ENCODE results near the gene TNNT2. TPM values are rescaled to one million over a fixed set of nuclear protein-coding genes. Genes with fewer than 3 reads are reported as not detected.
A peak's percentile ranks its signal among the peaks of the same experiment; 100 is the strongest.

TNNT2 gene
- total RNA-seq, 2 experiments from 2014 or later, result not detected

- Histone ChIP-seq H3K79me2 (ENCODE audit: insufficient read depth, low read depth, low read length) (no peaks in the 10 kb centered on the region), H4K20me1 (ENCODE audit: insufficient read depth, low read length) (no peaks in the 10 kb centered on the region), H3K4me1 (ENCODE audit: insufficient read depth, low read length, poor library complexity, severe bottlenecking) (no peaks in the 10 kb centered on the region), H3K4me3 (ENCODE audit: low read depth, low read length, poor library complexity, severe bottlenecking) (no peak overlapping the region), H2AFZ (ENCODE audit: low read length) (no peak overlapping the region), H3K9me3 (ENCODE audit: low read length) (no peaks in the 10 kb centered on the region), H3K9me2 (ENCODE audit: insufficient read depth, low read length) (no peaks in the 10 kb centered on the region), H3K27ac (ENCODE audit: low read depth, low read length, poor library complexity, severe bottlenecking) (no peak overlapping the region), H3K4me2 (ENCODE audit: low read length) (no peak overlapping the region), H3K36me3 (ENCODE audit: insufficient read depth, low read length) (no peaks in the 10 kb centered on the region)
- CTCF ChIA-PET (ENCODE audit: unreplicated experiment), result no interaction called here
- no peak for DNase-seq (ENCODE audit: low spot score)
- TF ChIP-seq CTCF (conservative IDR thresholded peaks at IDR 0.05; ENCODE audit: low read length), result no peak
- TF ChIP-seq EZH2phosphoT487 (IDR thresholded peaks at IDR 0.05; ENCODE audit: borderline replicate concordance, low read depth, low read length), result no peak
- BruUV-seq (replicated peaks), result no TSS peak
- POLR2A ChIA-PET, result no interaction called here
- intact Hi-C loops (cut with micrococcal nuclease; ENCODE audit: unreplicated experiment), result no loop called here
These were observed 2.3 kb upstream of the TNNT2 start for GRCh38 chr1:201379733-201380242.

- no peak overlapping the region for H2AFZ ChIP-seq (ENCODE audit: low read length)
- H3K9me2 ChIP-seq (ENCODE audit: insufficient read depth, low read length), result no peaks in the 10 kb centered on the region
- ChIA-PET CTCF (ENCODE audit: unreplicated experiment) (no interaction called here), POLR2A (no interaction called here)
- no peak overlapping the region for H3K4me3 ChIP-seq (ENCODE audit: low read depth, low read length, poor library complexity, severe bottlenecking)
- H3K4me1 ChIP-seq (ENCODE audit: insufficient read depth, low read length, poor library complexity, severe bottlenecking), result no peaks in the 10 kb centered on the region
- no peak overlapping the region for H3K4me2 ChIP-seq (ENCODE audit: low read length)
- BruUV-seq (replicated peaks), result no TSS peak
- no peaks in the 10 kb centered on the region for H3K79me2 ChIP-seq (ENCODE audit: insufficient read depth, low read depth, low read length)
- TF ChIP-seq EZH2phosphoT487 (IDR thresholded peaks at IDR 0.05; ENCODE audit: borderline replicate concordance, low read depth, low read length) (no peak), CTCF (conservative IDR thresholded peaks at IDR 0.05; ENCODE audit: low read length) (no peak)
- H3K36me3 ChIP-seq (ENCODE audit: insufficient read depth, low read length), result no peaks in the 10 kb centered on the region
- H4K20me1 ChIP-seq (ENCODE audit: insufficient read depth, low read length), result no peaks in the 10 kb centered on the region
- no peak for DNase-seq (ENCODE audit: low spot score)
- intact Hi-C loops (cut with micrococcal nuclease; ENCODE audit: unreplicated experiment), result no loop called here
- no peaks in the 10 kb centered on the region for H3K9me3 ChIP-seq (ENCODE audit: low read length)
- no peak overlapping the region for H3K27ac ChIP-seq (ENCODE audit: low read depth, low read length, poor library complexity, severe bottlenecking)
These were observed 1.3 kb upstream of the TNNT2 start for GRCh38 chr1:201378804-201379203.

DNA sequence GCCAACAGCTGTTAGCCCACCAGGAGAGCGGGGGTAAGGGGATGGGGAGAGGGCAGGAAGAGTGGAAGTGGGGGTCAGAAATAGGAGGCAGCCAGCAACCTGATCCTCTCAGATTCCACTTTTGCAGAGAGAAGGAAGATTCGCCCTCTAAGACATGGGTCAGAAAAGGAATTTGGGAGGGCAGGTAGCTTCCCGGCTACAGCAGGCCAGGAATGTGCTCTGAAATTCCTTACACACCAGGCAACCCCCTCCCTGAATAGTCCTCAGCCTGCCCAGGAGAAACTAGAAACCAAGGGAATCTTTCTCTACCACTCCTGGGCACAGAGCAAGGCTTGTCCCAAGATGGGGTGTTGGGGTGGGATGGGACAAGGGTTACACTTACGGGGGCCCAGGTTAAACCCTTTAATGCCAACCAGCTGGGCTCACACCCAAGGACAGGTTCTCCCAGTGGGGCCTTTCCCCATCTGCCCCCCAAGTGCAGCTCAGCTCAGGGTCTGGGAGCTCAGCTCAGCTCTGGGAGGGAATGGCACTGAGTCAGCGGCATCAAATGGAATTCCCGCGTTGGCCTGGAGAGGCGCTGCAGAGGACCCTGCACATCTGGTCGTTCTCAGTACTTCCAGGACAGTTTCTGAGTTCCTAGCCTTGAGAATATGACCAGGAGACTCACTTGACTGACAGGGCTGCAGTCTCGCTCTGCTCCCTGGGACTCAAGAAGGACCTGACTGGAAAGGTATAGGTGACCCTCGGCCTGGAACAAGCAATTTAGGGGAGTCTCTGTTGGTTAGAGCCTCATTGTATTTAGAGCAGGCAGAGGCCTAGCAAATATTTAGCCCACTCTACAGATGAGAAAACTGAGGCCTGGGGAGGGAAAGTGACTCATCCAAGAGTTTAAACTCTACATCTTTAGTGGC is 761 bp downstream of the TNNT2 start:
- DNase-seq (ENCODE audit: low spot score), result peak; percentile 31
- Histone ChIP-seq H4K20me1 (ENCODE audit: insufficient read depth, low read length) (no peaks in the 10 kb centered on the region), H3K4me1 (ENCODE audit: insufficient read depth, low read length, poor library complexity, severe bottlenecking) (no peaks in the 10 kb centered on the region), H3K4me2 (ENCODE audit: low read length) (no peak overlapping the region), H3K79me2 (ENCODE audit: insufficient read depth, low read depth, low read length) (no peaks in the 10 kb centered on the region), H2AFZ (ENCODE audit: low read length) (no peak overlapping the region), H3K27ac (ENCODE audit: low read depth, low read length, poor library complexity, severe bottlenecking) (no peak overlapping the region), H3K4me3 (ENCODE audit: low read depth, low read length, poor library complexity, severe bottlenecking) (no peak overlapping the region), H3K9me2 (ENCODE audit: insufficient read depth, low read length) (no peaks in the 10 kb centered on the region), H3K36me3 (ENCODE audit: insufficient read depth, low read length) (no peaks in the 10 kb centered on the region), H3K9me3 (ENCODE audit: low read length) (no peaks in the 10 kb centered on the region)
- ChIA-PET POLR2A (no interaction called here), CTCF (ENCODE audit: unreplicated experiment) (no interaction called here)
- TF ChIP-seq EZH2phosphoT487 (IDR thresholded peaks at IDR 0.05; ENCODE audit: borderline replicate concordance, low read depth, low read length), result no peak
- TF ChIP-seq CTCF (conservative IDR thresholded peaks at IDR 0.05; ENCODE audit: low read length), result peak; percentile 78
- BruUV-seq (replicated peaks), result no TSS peak
- intact Hi-C loops (cut with micrococcal nuclease; ENCODE audit: unreplicated experiment), result no loop called here
